Neuronal stem cell (in vitro differentiated cells): ENCODE results near the gene VWA1.

Experiments used
- DNase-seq: peaks from one replicate; pipeline ENCODE4 v3.0.0-alpha.2; 2013; ENCODE audit warnings: low spot score
- H2AFZ ChIP-seq: one replicate; pipeline ENCODE4 v1.6.1; 2013; ENCODE audit warnings: mild to moderate bottlenecking, low read length, inconsistent platforms
- H2AK5ac ChIP-seq: 2 replicates; pipeline ENCODE4 v1.6.1; 2013; ENCODE audit warnings: low read depth, mild to moderate bottlenecking, inconsistent platforms, low read length, moderate library complexity, mixed read lengths
- H2BK120ac ChIP-seq: 2 replicates; pipeline ENCODE4 v1.6.1; 2013; ENCODE audit warnings: low read depth, mild to moderate bottlenecking, inconsistent platforms, low read length, moderate library complexity, mixed read lengths
- H2BK12ac ChIP-seq: one replicate; pipeline ENCODE4 v1.6.1; 2013; ENCODE audit warnings: low read length, inconsistent platforms
- H2BK15ac ChIP-seq: 2 replicates; pipeline ENCODE4 v1.6.1; 2013; ENCODE audit warnings: mild to moderate bottlenecking, low read length, inconsistent platforms, mixed read lengths
- H2BK5ac ChIP-seq: one replicate; pipeline ENCODE4 v1.6.1; 2013; ENCODE audit warnings: inconsistent platforms, mild to moderate bottlenecking, low read length, moderate library complexity
- H3K14ac ChIP-seq: one replicate; pipeline ENCODE4 v1.6.1; 2013; ENCODE audit warnings: low read length, inconsistent platforms
- H3K18ac ChIP-seq: 2 replicates; pipeline ENCODE4 v1.6.1; 2013; ENCODE audit warnings: low read length, inconsistent platforms
- H3K23ac ChIP-seq: 2 replicates; pipeline ENCODE4 v1.6.1; 2013; ENCODE audit warnings: low read depth, mild to moderate bottlenecking, mixed read lengths, low read length, inconsistent platforms; ENCODE audit not compliant: poor library complexity
- H3K27ac ChIP-seq: replicated peaks from 3 replicates; pipeline ENCODE4 v1.5.1; 2013; ENCODE audit warnings: low read length, inconsistent platforms
- H3K27me3 ChIP-seq, 3 experiments: 2 replicates each; pipeline ENCODE4 v1.6.1; 2013; ENCODE audit warnings: low read length in 3 of 3, mild to moderate bottlenecking in 2 of 3, inconsistent platforms in 1 of 3, low read depth in 1 of 3, mixed read lengths in 1 of 3, moderate library complexity in 1 of 3; ENCODE audit not compliant: control insufficient read depth in 3 of 3, insufficient read depth in 3 of 3
- H3K36me3 ChIP-seq, 2 donors: replicated peaks in 1 of 2; 2 replicates each; pipeline ENCODE4 v1.6.1; 2013; ENCODE audit warnings: low read length in 2 of 2; ENCODE audit not compliant: control insufficient read depth in 2 of 2, insufficient read depth in 2 of 2
- H3K4ac ChIP-seq: 2 replicates; pipeline ENCODE4 v1.6.1; 2013; ENCODE audit warnings: inconsistent platforms, mild to moderate bottlenecking, low read length, moderate library complexity
- H3K4me1 ChIP-seq, 2 donors: 1 replicate in 1 of 2; 2 replicates in 1 of 2; pipeline ENCODE4 v1.6.1; 2013; ENCODE audit warnings: low read length in 2 of 2, low read depth in 1 of 2; ENCODE audit not compliant: control insufficient read depth in 2 of 2, insufficient read depth in 1 of 2
- H3K4me2 ChIP-seq: one replicate; pipeline ENCODE4 v1.6.1; 2013; ENCODE audit warnings: mild to moderate bottlenecking, low read length, inconsistent platforms; ENCODE audit not compliant: insufficient read depth, poor library complexity, severe bottlenecking
- H3K4me3 ChIP-seq, 2 donors: 2 replicates each; pipeline ENCODE4 v1.5.1; 2013; ENCODE audit warnings: low read length in 2 of 2, mild to moderate bottlenecking in 2 of 2, inconsistent platforms in 1 of 2, moderate library complexity in 1 of 2
- H3K79me1 ChIP-seq: one replicate; pipeline ENCODE4 v1.6.1; 2013; ENCODE audit warnings: low read depth, mild to moderate bottlenecking, inconsistent platforms, low read length, moderate library complexity
- H3K9ac ChIP-seq: one replicate; pipeline ENCODE4 v1.6.1; 2013; ENCODE audit warnings: mild to moderate bottlenecking, low read depth, low read length, inconsistent platforms; ENCODE audit not compliant: poor library complexity
- H3K9me3 ChIP-seq, 2 donors: replicated peaks in 1 of 2; 2 replicates each; pipeline versions ENCODE3 to v1.6.1; 2013; ENCODE audit warnings: low read length in 2 of 2, mild to moderate bottlenecking in 2 of 2, inconsistent platforms in 1 of 2, low read depth in 1 of 2, mixed read lengths in 1 of 2, moderate library complexity in 1 of 2; ENCODE audit not compliant: control insufficient read depth in 2 of 2, insufficient read depth in 1 of 2
- H4K8ac ChIP-seq: one replicate; pipeline ENCODE4 v1.6.1; 2013; ENCODE audit warnings: low read depth, mild to moderate bottlenecking, inconsistent platforms, low read length, moderate library complexity
- H4K91ac ChIP-seq: one replicate; pipeline ENCODE4 v1.6.1; 2013; ENCODE audit warnings: low read length, low read depth, mild to moderate bottlenecking, inconsistent platforms; ENCODE audit not compliant: poor library complexity
- WGBS, 2 donors: extraction: QIAGEN DNeasy Blood & Tissue Kit; methylation state at CpG; one replicate each; pipeline ENCODE4 v1.1.7; 2013; ENCODE audit warnings: missing lambda C conversion rate in 2 of 2, mixed read lengths in 1 of 2; ENCODE audit not compliant: insufficient read length in 2 of 2, insufficient replicate concordance in 1 of 2; ENCODE audit errors: extremely low coverage in 2 of 2; 5-methylcytosine and 5-hydroxymethylcytosine counted together

VWA1 gene

GRCh38 chr1:1440262-1441001, 4.9 kb downstream of the VWA1 start:
- Histone ChIP-seq H2BK120ac (peak overlapping the region; percentile 69), H4K91ac (peak overlapping the region; percentile 47), H3K9me3 (no peaks in the 10 kb centered on the region), H2BK5ac (peak overlapping the region; percentile 3), H2BK12ac (peak overlapping the region; percentile 63), H3K9ac (peak overlapping the region; percentile 44), H3K4ac (no peak overlapping the region), H3K36me3 (no peaks in the 10 kb centered on the region), H3K4me1 (peaks cover 7 to 28% of the 10 kb centered on the region in 2 donors), H3K27me3 (peaks cover 0 to 12% (median 5%) of the 10 kb centered on the region in 3 experiments), H3K4me3 (no peak overlapping the region), H3K14ac (no peak overlapping the region), H3K23ac (peak overlapping the region; percentile 73), H3K18ac (peak overlapping the region; percentile 89), H2BK15ac (peak overlapping the region; percentile 96), H3K27ac (no peak overlapping the region), H3K79me1 (peaks cover 4% of the 10 kb centered on the region), H2AFZ (peak overlapping the region; percentile 53), H3K4me2 (no peak overlapping the region), H2AK5ac (peak overlapping the region; percentile 96), H4K8ac (no peak overlapping the region)
- DNase-seq = no peak
- no CpG with 5 or more reads among the region's 26 CpGs for WGBS, 2 donors

GRCh38 chr1:1441002-1441888, 5.8 kb downstream of the VWA1 start:
- Histone ChIP-seq H2AFZ (peak overlapping the region; percentile 53), H3K27ac (no peak overlapping the region), H3K4me3 (no peak overlapping the region), H3K14ac (no peak overlapping the region), H2BK120ac (peak overlapping the region; percentile 69), H4K91ac (no peak overlapping the region), H3K4me1 (peaks cover 3 to 27% of the 10 kb centered on the region in 2 donors), H2BK12ac (peak overlapping the region; percentile 84), H3K9ac (no peak overlapping the region), H3K9me3 (no peaks in the 10 kb centered on the region), H3K27me3 (peaks cover 0 to 8% (median 0%) of the 10 kb centered on the region in 3 experiments), H3K79me1 (peaks cover 4% of the 10 kb centered on the region), H2AK5ac (peak overlapping the region; percentile 59), H3K36me3 (no peaks in the 10 kb centered on the region), H3K4me2 (no peak overlapping the region), H3K18ac (peak overlapping the region; percentile 4), H3K4ac (peak overlapping the region; percentile 76), H2BK15ac (peak overlapping the region; percentile 97), H3K23ac (peak overlapping the region; percentile 52), H4K8ac (no peak overlapping the region), H2BK5ac (peak overlapping the region; percentile 3)
- DNase-seq = no peak
- WGBS, 2 donors = no CpG with 5 or more reads among the region's 29 CpGs

- Histone ChIP-seq H3K18ac (no peak overlapping the region), H4K8ac (no peak overlapping the region), H2BK15ac (no peak overlapping the region), H3K9ac (peak overlapping the region; percentile 12), H2AK5ac (peak overlapping the region; percentile 59), H3K4me2 (no peak overlapping the region), H2BK5ac (no peak overlapping the region), H3K9me3 (no peaks in the 10 kb centered on the region), H3K27me3 (no peaks in the 10 kb centered on the region), H3K4me3 (no peak overlapping the region), H3K23ac (peak overlapping the region; percentile 65), H3K27ac (no peak overlapping the region), H4K91ac (no peak overlapping the region), H2BK12ac (no peak overlapping the region), H3K79me1 (peaks cover 4% of the 10 kb centered on the region), H3K4me1 (peaks cover 0 to 22% of the 10 kb centered on the region in 2 donors), H3K4ac (no peak overlapping the region), H3K14ac (peak overlapping the region; percentile 21), H2BK120ac (no peak overlapping the region), H2AFZ (peak overlapping the region; percentile 0), H3K36me3 (no peaks in the 10 kb centered on the region)
- DNase-seq = no peak
- no CpG with 5 or more reads among the region's 32 CpGs for WGBS, 2 donors
Measured at GRCh38 chr1:1442069-1442770, 6.7 kb downstream of the VWA1 start.
